Fibroblast of lung (primary cell): ENCODE data around the gene C16orf87.

Experiments used
- EZH2 ChIP-seq: IDR thresholded peaks from 2 replicates; pipeline ENCODE4 v1.5.1; 2012; ENCODE audit warnings: low read length, control low read depth, mild to moderate bottlenecking; ENCODE audit errors: missing control alignments
- TF ChIP-seq, protein P1 (sequence below), 2 donors: IDR thresholded peaks in 1 of 2; conservative IDR thresholded peaks in 1 of 2; 1 replicate in 1 of 2; 2 replicates in 1 of 2; pipeline ENCODE4 v1.5.1; 2011 to 2012; ENCODE audit warnings: low read length in 2 of 2, control low read depth in 1 of 2, inconsistent platforms in 1 of 2, low read depth in 1 of 2, mild to moderate bottlenecking in 1 of 2

DNA sequence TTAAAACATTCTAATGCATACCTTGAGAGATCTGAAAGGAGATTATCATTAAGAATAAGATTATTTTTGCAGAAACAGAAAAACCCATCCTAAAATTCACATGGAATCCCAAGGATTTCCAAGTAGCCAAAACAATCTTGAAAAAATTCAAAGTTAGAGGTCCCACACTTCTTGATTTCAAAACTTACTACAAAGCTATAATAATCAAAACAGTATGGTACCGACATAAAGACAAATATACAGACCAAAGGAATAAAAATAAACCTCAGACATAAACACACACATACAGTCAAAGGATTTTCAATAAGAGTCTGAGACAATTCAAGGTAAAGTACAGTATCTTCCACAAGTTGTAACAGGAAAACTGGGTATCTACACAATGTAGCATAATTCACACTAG, 16.2 kb downstream of the C16orf87 start:
- TF ChIP-seq, protein P1, sequence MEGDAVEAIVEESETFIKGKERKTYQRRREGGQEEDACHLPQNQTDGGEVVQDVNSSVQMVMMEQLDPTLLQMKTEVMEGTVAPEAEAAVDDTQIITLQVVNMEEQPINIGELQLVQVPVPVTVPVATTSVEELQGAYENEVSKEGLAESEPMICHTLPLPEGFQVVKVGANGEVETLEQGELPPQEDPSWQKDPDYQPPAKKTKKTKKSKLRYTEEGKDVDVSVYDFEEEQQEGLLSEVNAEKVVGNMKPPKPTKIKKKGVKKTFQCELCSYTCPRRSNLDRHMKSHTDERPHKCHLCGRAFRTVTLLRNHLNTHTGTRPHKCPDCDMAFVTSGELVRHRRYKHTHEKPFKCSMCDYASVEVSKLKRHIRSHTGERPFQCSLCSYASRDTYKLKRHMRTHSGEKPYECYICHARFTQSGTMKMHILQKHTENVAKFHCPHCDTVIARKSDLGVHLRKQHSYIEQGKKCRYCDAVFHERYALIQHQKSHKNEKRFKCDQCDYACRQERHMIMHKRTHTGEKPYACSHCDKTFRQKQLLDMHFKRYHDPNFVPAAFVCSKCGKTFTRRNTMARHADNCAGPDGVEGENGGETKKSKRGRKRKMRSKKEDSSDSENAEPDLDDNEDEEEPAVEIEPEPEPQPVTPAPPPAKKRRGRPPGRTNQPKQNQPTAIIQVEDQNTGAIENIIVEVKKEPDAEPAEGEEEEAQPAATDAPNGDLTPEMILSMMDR (conservative IDR thresholded peaks at IDR 0.05 in 1 of 2, IDR thresholded peaks at IDR 0.05 in 1 of 2; ENCODE audit: low read depth in 1 of 2, low read length in 2 of 2) = no peak
- TF ChIP-seq EZH2 = no peak
